Esophagus muscularis mucosa (tissue), 4 donors: ENCODE data around the gene CDK5. TPM values are rescaled to one million over a fixed set of nuclear protein-coding genes. Genes with fewer than 3 reads are reported as not detected.

Experiments used
- DNase-seq: peaks from one replicate; pipeline ENCODE4 v3.0.0-alpha.2; 2017; ENCODE audit errors: extremely low spot score
- H3K27ac ChIP-seq, 4 donors: fragments of 200-600 bp; sonication (generic); replicated peaks in 1 of 4; 1 replicate in 3 of 4; 2 replicates in 1 of 4; pipeline ENCODE4 v1.5.1; 2016 to 2019; ENCODE audit warnings: mild to moderate bottlenecking in 1 of 4
- H3K27me3 ChIP-seq, 4 donors: fragments of 200-600 bp; sonication (generic); one replicate each; pipeline versions ENCODE4 v1.5.1 to v1.6.0; 2016 to 2019
- H3K36me3 ChIP-seq, 4 donors: fragments of 200-600 bp; sonication (generic); one replicate each; pipeline ENCODE4 v1.5.1; 2016 to 2019
- H3K4me1 ChIP-seq, 4 donors: fragments of 200-600 bp; sonication (generic); one replicate each; pipeline ENCODE4 v1.5.1; 2016 to 2019
- H3K4me3 ChIP-seq, 4 donors: fragments of 200-600 bp; sonication (generic); 1 replicate in 2 of 4; 2 replicates in 2 of 4; pipeline ENCODE4 v1.5.1; 2016 to 2019; ENCODE audit warnings: mild to moderate bottlenecking in 4 of 4, moderate library complexity in 1 of 4
- H3K9me3 ChIP-seq, 4 donors: fragments of 200-600 bp; sonication (generic); 1 replicate in 3 of 4; 2 replicates in 1 of 4; pipeline ENCODE4 v1.5.1; 2016 to 2019
- EP300 ChIP-seq: sonication (generic); formaldehyde crosslinking; IDR thresholded peaks from one replicate; pipeline ENCODE4 v1.6.1; 2017; ENCODE audit warnings: antibody characterized with exemption
- POLR2A ChIP-seq: fragments of 450-650 bp; IDR thresholded peaks from one replicate; pipeline ENCODE4 v1.6.1; 2017; ENCODE audit warnings: antibody characterized with exemption, moderate library complexity, mild to moderate bottlenecking, low read depth
- POLR2AphosphoS5 ChIP-seq, 2 donors: sonication (generic); formaldehyde crosslinking; IDR thresholded peaks; one replicate each; pipeline ENCODE4 v1.6.1; 2017; ENCODE audit warnings: antibody characterized with exemption in 2 of 2
- WGBS: methylation state at CpG from one replicate; pipeline ENCODE4 v1.1.5; 2018; 5-methylcytosine and 5-hydroxymethylcytosine counted together
- intact Hi-C: fragments of 100-400 bp; cut with DNase I; formaldehyde crosslinking; loops from one replicate; pipeline ENCODE4 v1.15.1; 2023
- total RNA-seq, 4 donors: library from RNA; depleted of rRNA; stranded (reverse); fragments of >200 nt; gene quantifications; one replicate each; pipeline versions ENCODE4 v1.1.0 to v1.2.1, GENCODE V29; 2016
- TF ChIP-seq, protein P1 (sequence below), 3 experiments: fragments of 200-600 bp in 2 of 3; fragments of 450-650 bp in 1 of 3; sonication (generic) in 2 of 3; IDR thresholded peaks; one replicate each; pipeline ENCODE4 v1.5.1; 2017 to 2019; ENCODE audit warnings: antibody characterized with exemption in 3 of 3, mild to moderate bottlenecking in 2 of 3, moderate library complexity in 1 of 3

CDK5 gene
- total RNA-seq, 4 donors from 2014 or later, result 5.3 to 10.4 (median 9.7) TPM

- intact Hi-C loops, result no loop called here
- no peak for TF ChIP-seq POLR2AphosphoS5 (IDR thresholded peaks at IDR 0.05)
- no peak for TF ChIP-seq POLR2A
- TF ChIP-seq, protein P1, sequence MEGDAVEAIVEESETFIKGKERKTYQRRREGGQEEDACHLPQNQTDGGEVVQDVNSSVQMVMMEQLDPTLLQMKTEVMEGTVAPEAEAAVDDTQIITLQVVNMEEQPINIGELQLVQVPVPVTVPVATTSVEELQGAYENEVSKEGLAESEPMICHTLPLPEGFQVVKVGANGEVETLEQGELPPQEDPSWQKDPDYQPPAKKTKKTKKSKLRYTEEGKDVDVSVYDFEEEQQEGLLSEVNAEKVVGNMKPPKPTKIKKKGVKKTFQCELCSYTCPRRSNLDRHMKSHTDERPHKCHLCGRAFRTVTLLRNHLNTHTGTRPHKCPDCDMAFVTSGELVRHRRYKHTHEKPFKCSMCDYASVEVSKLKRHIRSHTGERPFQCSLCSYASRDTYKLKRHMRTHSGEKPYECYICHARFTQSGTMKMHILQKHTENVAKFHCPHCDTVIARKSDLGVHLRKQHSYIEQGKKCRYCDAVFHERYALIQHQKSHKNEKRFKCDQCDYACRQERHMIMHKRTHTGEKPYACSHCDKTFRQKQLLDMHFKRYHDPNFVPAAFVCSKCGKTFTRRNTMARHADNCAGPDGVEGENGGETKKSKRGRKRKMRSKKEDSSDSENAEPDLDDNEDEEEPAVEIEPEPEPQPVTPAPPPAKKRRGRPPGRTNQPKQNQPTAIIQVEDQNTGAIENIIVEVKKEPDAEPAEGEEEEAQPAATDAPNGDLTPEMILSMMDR (IDR thresholded peaks at IDR 0.05), result no peak
- TF ChIP-seq EP300, result no peak
- Histone ChIP-seq H3K27ac (no peak overlapping the region), H3K36me3 (peaks cover 0 to 13% (median 7%) of the 10 kb centered on the region in 4 donors), H3K4me1 (peaks cover 24 to 36% (median 30%) of the 10 kb centered on the region in 4 donors), H3K9me3 (no peaks in the 10 kb centered on the region), H3K27me3 (peaks cover 0 to 15% (median 0%) of the 10 kb centered on the region in 4 donors), H3K4me3 (no peak overlapping the region)
- no peak for DNase-seq
- 94% methylated on average over 8 of the region's 8 CpGs for WGBS
Measured at GRCh38 chr7:151053751-151054150, 3.9 kb downstream of the CDK5 start.

DNA sequence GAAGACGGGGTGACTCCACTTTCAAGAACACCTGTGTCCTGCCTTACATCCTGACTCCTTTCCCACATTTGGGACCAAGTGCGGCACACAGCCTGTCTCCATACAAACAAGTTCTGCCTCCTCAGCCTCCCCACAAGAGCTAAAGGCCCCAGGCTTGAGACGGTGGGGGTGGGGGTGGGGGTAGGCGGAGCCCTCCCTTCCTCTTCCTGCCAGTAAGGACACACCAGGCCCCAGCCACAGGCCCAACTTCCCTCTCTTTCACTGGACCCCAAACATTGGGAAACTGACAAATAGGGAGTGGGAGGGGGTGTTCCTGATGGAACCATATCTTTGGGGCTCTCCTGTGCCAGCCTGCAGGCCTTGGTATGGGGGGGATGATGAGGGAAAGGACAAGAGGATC lies 4.6 kb downstream of the CDK5 start:
- Histone ChIP-seq H3K27ac (no peak overlapping the region), H3K36me3 (peaks cover 0 to 13% (median 7%) of the 10 kb centered on the region in 4 donors), H3K4me3 (no peak overlapping the region), H3K4me1 (peaks cover 20 to 30% (median 24%) of the 10 kb centered on the region in 4 donors), H3K27me3 (peaks cover 0 to 15% (median 0%) of the 10 kb centered on the region in 4 donors), H3K9me3 (no peaks in the 10 kb centered on the region)
- 73% methylated on average over 4 of the region's 4 CpGs for WGBS
- intact Hi-C loops, result no loop called here
- no peak for DNase-seq
- TF ChIP-seq POLR2AphosphoS5 (IDR thresholded peaks at IDR 0.05), result no peak
- no peak for TF ChIP-seq POLR2A
- no peak for TF ChIP-seq EP300
- TF ChIP-seq, protein P1 (IDR thresholded peaks at IDR 0.05), result no peak

GRCh38 chr7:151051108-151051507 lies 6.6 kb downstream of the CDK5 start:
- peaks cover 0 to 16% (median 8%) of the 10 kb centered on the region in 4 donors for H3K36me3 ChIP-seq
- H3K4me1 ChIP-seq, result peaks cover 9 to 32% (median 22%) of the 10 kb centered on the region in 4 donors
- WGBS, result 2% methylated on average over 9 of the region's 50 CpGs
- peak overlapping the region in 3 of 4 donors; percentile 13 to 35 (median 20) for H3K4me3 ChIP-seq
- no peaks in the 10 kb centered on the region for H3K9me3 ChIP-seq
- no peak for DNase-seq
- peaks cover 0 to 15% (median 0%) of the 10 kb centered on the region in 4 donors for H3K27me3 ChIP-seq
- no peak overlapping the region for H3K27ac ChIP-seq
- intact Hi-C loops, result no loop called here
- TF ChIP-seq, protein P1 (IDR thresholded peaks at IDR 0.05), result no peak
- TF ChIP-seq POLR2AphosphoS5 (IDR thresholded peaks at IDR 0.05), result peak; percentile 10 to 63

DNA sequence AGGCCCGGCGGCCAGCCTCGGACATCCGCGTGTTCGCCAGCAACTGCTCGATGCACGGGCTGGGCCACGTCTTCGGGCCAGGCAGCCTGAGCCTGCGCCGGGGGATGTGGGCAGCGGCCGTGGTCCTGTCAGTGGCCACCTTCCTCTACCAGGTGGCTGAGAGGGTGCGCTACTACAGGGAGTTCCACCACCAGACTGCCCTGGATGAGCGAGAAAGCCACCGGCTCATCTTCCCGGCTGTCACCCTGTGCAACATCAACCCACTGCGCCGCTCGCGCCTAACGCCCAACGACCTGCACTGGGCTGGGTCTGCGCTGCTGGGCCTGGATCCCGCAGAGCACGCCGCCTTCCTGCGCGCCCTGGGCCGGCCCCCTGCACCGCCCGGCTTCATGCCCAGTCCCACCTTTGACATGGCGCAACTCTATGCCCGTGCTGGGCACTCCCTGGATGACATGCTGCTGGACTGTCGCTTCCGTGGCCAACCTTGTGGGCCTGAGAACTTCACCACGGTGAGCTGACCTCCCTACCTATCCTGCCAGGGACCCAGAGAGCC lies 8.7 kb downstream of the CDK5 start:
- intact Hi-C loops, result no loop called here
- TF ChIP-seq, protein P1 (IDR thresholded peaks at IDR 0.05), result no peak
- no peak for TF ChIP-seq POLR2A
- no peak for TF ChIP-seq POLR2AphosphoS5 (IDR thresholded peaks at IDR 0.05)
- no peak for TF ChIP-seq EP300
- H3K4me3 ChIP-seq, result no peak overlapping the region
- no peak overlapping the region for H3K27ac ChIP-seq
- peaks cover 0 to 32% (median 28%) of the 10 kb centered on the region in 4 donors for H3K36me3 ChIP-seq
- no peak for DNase-seq
- H3K4me1 ChIP-seq, result peaks cover 9 to 32% (median 22%) of the 10 kb centered on the region in 4 donors
- peaks cover 0 to 15% (median 0%) of the 10 kb centered on the region in 4 donors for H3K27me3 ChIP-seq
- H3K9me3 ChIP-seq, result no peaks in the 10 kb centered on the region
- WGBS, result 79% methylated on average over 12 of the region's 38 CpGs
